Stimulated activated CD4-positive, alpha-beta T cell treated with anti-CD3 and anti-CD28 coated beads, Interleukin-15, amount 100 ng/mL, for 1 hour (primary cell): Measurements from ENCODE around the gene PROM2.
A peak's percentile ranks its signal among the peaks of the same experiment; 100 is the strongest.
"Not testable (repeated sequence)": the region's sequence is repeated elsewhere in the genome, so short reads cannot be mapped to it uniquely, and the experiment has no call there.

Experiments
- DNase-seq, 2 donors: peaks; one replicate each; pipeline ENCODE4 v3.0.0-alpha.2; 2020; ENCODE audit warnings: low read depth in 1 of 2, low spot score in 1 of 2

The PROM2 gene

DNA sequence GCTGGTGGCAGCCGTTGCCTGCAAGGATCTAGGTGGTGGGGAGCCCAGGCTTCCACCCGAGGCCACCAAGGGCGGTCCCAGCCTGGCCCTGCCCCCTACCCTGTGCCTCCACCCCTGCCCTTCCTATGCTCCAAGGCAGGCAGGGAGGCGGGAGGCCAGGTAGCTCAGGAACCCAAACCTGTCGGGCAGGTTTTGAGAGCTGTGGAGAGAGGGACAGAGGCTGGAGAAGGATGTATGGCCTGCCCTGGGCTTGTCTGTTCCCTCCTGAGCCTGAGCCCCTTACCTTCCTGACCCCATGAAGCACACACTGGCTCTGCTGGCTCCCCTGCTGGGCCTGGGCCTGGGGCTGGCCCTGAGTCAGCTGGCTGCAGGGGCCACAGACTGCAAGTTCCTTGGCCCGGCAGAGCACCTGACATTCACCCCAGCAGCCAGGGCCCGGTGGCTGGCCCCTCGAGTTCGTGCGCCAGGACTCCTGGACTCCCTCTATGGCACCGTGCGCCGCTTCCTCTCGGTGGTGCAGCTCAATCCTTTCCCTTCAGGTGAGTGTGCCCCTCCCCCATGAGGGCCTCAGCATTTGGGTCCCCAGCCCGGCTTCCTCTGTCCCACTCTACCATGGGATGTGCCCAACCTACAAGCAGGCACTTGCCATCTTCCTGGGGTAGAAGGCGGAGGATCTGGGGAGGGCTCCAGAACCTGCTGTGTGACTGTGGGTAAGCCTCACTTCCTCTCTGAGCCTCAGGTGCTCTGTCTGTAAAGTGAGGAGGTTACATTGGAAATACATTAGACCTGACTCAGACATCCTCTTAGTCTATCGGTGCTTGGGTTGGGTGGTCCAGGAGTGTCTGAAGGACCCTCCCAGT lies at the start of gene PROM2:
PROM2 (plus strand) TSS at position 159 of the 860 bp plus-strand sequence; CDS start at position 296, 137 bp downstream.
- DNase-seq, result no peak

DNA sequence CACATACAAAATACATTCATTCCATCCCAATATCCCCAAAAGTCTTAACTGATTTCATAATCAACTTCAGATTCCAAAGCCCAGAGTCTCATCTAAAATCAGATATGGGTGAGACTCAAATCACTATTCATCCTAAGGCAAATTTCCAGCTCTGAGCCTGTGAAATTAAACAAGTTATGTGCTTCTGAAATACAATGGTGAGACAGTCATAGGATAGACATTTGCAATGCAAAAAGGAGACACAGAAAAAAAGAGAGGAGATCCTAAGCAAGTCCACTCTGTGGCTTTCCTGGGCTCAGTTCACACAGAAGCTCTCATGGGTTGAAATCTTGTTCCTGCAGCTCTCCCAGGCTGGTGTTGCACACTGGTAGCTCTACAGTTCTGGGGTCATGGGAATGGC lies 48.6 kb upstream of the PROM2 start:
- no peak for DNase-seq

DNA sequence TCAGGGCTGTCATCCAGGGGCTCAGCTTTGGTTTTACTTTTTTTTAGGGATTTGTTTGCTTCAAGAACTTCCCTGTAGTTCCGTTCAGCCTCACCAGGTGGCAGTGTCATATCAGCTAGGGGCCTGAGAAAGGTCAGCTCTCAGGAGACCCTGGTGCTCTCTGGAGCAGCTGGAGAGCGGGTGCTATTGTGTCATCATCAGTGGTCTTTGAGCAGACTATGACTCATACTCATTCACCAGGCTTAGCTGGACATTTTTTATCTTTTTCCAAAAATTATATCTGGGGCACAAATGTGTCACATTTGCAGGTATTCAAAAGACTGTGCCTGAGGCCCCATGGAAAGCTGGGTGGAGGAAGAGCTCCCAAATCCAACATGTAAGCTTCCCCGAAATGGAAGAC lies 42.5 kb upstream of the PROM2 start:
- DNase-seq, result peak in 1 of 2 donors; percentile 3

DNA sequence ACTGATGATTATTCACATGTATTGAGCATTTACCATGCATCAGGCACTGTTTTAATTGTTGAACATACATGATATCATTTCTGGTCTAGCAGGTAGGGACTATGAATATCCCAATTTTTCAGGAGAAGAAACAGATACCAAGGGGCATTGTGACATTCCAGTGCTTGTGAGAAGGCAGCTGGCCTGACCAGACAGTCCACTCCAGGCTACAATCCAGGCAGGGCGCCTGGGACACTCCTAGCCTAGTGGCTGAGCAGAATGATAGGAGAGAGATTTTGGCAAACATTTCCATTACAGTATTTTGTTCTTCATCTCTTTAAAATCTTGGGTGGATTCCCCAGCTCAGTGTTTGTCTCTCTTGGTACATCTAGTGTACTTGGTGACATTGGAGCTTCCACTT lies 42.0 kb upstream of the PROM2 start:
- no peak for DNase-seq

DNA sequence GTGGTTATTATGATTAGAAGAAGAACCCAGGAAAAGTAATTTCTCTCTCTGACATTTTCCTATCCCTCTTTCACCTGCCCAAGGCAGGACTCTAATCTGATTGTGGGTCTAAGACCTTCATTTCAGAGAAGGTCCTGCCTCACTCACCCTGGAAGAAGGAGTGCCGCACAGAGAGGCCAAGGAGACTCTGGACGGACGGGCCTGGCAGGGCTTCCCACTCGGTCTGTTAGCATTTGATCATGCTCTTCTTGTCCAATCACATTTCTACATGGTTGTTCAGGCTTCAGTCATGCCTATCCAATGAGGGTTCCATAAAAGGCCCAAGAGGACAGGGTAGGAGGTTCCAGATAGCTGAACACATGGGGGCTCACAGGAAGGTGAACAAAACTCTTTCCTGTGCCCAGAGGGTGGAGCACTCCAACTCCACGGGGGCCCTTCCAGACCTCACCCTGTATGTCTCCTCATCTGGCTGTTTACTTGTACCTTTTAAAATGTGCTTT lies 39.9 kb upstream of the PROM2 start:
- no peak for DNase-seq

GRCh38 chr2:95234816-95235215 lies 39.4 kb upstream of the PROM2 start:
- DNase-seq, result no peak

DNA sequence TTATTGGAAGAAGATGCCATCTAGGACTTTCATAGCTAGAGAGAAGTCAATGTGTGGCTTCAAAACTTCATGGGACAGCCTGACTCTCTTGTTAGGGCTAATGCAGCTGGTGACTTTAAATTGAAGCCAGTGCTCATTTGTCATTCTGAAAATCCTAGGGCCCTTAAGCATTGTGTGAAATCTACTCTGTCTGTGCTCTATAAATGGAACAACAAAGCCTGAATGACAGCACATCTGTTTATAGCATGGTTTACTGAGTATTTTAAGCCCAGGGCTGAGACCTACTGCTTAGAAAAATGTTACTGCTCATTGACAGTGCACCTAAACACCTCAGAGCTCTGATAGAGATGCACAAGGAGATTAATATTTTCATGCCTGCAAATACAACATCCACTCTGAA lies 36.1 kb upstream of the PROM2 start:
- DNase-seq, result no peak

- no peak for DNase-seq
Measured at GRCh38 chr2:95240091-95240490, 34.2 kb upstream of the PROM2 start.

DNA sequence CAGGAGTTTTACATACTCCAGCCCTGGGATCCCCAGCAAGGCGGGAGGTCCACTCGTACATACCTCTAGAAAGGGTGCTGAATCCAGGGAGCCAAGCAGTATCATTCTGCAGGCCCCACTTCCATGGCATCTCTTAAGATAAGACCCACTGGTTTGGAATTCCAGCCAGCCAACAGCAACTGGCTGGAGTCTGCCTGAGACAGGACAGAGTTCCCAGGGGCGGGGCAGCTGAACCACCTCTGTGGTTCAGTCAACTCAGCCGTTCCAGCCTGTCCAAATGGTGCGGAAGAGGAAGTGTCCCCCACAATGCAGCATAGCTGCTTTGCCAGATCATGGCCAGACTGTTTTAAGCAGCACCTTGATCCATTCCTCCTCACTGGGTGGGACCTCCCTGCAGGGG lies 33.7 kb upstream of the PROM2 start:
- DNase-seq, result no peak

DNA sequence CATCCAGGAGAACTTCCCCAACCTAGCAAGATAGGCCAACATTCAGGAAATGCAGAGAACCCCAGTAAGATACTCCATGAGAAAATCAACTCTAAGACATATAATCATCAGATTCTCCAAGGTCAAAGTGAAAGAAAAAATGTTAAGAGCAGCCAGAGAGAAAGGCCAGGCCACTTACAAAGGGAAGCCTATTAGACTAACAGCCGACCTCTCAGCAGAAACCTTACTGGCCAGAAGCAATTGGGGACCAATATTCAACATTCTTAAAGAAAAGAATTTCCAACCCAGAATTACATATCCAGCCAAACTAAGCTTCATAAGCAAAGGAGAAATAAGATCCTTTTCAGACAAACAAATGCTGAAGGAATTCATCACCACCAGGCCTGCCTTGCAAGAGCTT lies 32.2 kb upstream of the PROM2 start:
- not testable (repeated sequence) for DNase-seq

- no peak for DNase-seq
Measured at GRCh38 chr2:95258271-95258670, 16.0 kb upstream of the PROM2 start.

GRCh38 chr2:95260028-95261023 lies 13.9 kb upstream of the PROM2 start:
- no peak for DNase-seq

DNA sequence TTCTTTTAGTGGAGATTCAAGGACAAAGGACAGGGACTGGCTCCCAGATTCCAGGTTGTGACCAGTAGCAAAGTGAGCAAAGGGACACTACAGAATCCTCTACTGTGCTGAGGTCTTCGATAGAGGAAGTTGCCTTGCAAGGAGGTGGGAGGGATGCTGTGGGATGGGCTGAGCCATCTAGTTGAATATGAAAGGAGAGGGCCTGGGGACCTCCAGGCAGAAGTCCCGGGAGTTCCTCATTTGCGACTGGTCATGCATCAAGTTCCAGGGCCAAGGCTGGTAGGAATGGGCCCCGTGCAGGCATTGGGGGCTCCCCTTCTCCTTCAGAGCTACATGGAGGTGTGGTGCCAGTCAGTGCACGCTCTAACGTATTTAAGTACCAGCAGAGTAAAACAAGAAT lies 12.6 kb upstream of the PROM2 start:
- no peak for DNase-seq

GRCh38 chr2:95262896-95263542 lies 11.2 kb upstream of the PROM2 start:
- no peak for DNase-seq

- no peak for DNase-seq
Measured at GRCh38 chr2:95264624-95265023, 9.6 kb upstream of the PROM2 start.

DNA sequence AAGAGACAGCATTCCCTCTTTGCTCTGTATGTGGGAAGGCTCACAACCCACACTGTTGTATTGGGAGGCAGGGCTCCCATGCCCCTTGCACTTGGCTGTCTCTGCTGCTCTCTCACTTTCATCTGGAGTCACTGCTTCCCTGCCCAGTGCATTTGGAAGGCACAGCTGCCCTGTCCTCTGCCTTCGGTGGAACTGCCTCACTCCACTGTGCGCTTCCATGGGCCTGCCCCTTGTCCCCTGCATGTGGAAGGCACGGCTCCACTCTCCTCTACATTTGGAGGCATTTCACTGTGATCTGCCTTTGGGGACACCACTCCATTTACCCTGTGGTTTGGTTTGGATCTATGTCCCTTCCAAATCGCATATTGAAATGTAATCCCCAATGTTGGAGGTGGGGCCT lies 9.1 kb upstream of the PROM2 start:
- DNase-seq, result no peak

- no peak for DNase-seq
Measured at GRCh38 chr2:95266781-95267430, 7.3 kb upstream of the PROM2 start.

DNA sequence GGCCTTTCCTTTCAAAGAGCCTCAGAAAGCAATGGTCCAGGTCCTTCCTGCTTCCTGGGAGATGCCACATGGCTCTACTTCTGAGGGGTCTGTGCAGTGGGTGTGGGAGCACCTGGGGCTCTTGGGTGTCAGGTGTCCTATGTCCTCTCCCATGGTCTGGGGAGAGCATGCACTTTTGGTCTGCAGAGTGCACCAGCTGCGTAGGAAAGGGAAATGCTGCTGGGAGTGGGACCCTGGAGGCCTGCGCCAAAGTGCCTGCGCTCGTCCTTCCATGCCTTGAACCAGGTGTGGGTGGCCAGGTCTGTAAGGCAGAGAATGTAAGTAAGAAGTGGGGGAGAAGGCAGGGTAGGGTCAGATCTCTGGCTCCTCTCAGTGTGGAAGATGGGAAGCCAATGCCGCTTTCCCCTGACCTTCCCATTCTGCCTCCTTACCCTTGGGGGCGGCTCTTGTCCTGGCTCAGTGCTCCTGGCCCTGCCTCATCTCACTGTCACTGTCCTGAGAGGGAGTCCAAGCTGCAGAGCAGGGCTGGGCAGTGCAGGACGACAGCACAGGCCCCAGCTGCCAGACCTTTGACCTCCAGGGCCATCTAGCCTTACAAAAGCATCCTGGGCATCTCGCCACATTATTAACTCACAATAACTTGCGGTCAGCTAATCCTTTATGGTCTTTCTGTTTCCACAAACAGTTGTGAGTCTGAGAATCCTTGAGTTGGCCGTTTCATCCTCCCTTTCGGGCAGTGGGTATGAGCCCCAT lies 6.6 kb upstream of the PROM2 start:
- DNase-seq, result no peak

DNA sequence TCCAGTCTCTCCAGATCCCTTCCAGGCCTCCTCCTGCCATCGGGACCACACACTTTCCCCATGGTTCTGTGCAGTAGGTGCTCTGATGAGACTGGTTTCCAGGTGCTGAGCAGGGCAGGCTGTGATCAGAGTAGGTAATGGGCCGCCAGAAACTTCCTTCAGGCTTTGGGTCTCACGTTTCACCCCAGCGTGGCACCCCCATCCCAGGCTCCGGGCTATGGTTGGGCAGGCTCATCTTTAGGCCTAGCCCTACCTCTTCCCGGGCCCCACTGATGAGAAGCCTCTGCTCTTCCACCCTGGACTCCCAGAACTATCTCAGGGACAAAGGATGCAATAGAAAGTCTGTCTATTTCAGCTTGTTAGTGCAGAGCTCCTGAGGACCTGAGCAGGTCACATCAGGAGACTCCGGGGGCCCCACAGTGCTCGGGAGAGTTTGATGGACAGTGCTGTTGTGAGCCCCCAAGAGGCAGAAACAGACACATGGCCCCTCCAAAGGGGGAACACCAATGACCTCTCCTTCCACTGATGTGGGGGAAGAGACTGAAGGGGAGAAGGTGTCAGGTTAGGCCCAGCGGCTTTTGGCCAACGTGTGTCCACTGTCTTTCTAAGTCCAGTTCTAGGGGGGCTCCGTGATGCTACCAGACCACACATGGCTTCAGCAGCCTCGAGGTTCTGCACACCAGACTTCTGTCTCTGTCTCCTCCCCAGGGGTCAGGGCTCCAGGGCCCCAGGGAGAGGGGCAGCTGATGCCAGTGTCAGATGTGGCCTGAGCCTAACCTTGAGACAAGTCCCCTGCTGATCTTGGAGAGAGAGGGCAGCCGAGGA lies 5.8 kb upstream of the PROM2 start:
- DNase-seq, result no peak
